Subcutaneous adipose tissue (tissue), 4 donors: ENCODE results near the gene ZNF462. TPM values are rescaled to one million over a fixed set of nuclear protein-coding genes. Genes with fewer than 3 reads are reported as not detected.

Experiments
- CTCF ChIP-seq: fragments of 450-650 bp; IDR thresholded peaks from one replicate; pipeline ENCODE4 v1.5.1; 2016; ENCODE audit warnings: low read depth, mild to moderate bottlenecking, control low read depth, antibody characterized with exemption, moderate library complexity
- total RNA-seq, 4 donors: library from RNA; depleted of rRNA; stranded (reverse); fragments of >200 nt; gene quantifications; one replicate each; pipeline ENCODE4 v1.1.0, GENCODE V29; 2016

Gene ZNF462
- total RNA-seq, 4 donors from 2014 or later, result 10.3 to 20.5 (median 13.1) TPM

- no peak for TF ChIP-seq CTCF
Observed at GRCh38 chr9:106889061-106889590, 26.2 kb downstream of the ZNF462 start.

GRCh38 chr9:106890608-106891007 is 27.6 kb downstream of the ZNF462 start:
- no peak for TF ChIP-seq CTCF

GRCh38 chr9:106891286-106891685 is 28.3 kb downstream of the ZNF462 start:
- no peak for TF ChIP-seq CTCF

GRCh38 chr9:106892632-106893031 is 29.7 kb downstream of the ZNF462 start:
- TF ChIP-seq CTCF, result no peak

GRCh38 chr9:106893088-106893487 is 30.1 kb downstream of the ZNF462 start:
- TF ChIP-seq CTCF, result no peak

- TF ChIP-seq CTCF, result no peak
Observed at GRCh38 chr9:106896695-106897094, 33.7 kb downstream of the ZNF462 start.

GRCh38 chr9:106897236-106897635 is 34.3 kb downstream of the ZNF462 start:
- TF ChIP-seq CTCF, result no peak
